ENCODE results near the gene SLC37A2.
A peak's percentile ranks its signal among the peaks of the same experiment; 100 is the strongest.
"Not testable (repeated sequence)": the region's sequence is repeated elsewhere in the genome, so short reads cannot be mapped to it uniquely, and the experiment has no call there.

SLC37A2 gene

DNA sequence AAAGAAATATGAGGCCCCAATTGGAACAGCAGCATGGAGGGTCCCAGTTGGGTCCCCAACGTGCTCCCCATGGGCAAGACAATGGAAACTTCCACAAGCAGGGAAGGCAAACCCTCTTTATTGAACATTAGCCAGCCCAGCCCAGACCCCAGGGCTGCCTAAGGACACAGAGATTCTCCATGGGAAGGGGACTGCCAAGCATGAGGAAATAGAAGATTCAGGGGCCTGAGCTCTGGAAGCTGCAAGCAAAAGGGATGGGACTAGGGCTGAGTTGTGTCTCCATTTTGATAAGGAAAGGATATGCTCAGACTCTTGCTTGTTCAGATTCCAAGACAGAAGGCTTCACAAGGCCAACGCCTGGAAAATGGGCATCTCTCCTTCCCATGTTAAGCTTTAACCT, 25.0 kb downstream of the SLC37A2 start:
- no peak for DNase-seq (ENCODE audit: low read depth)
- TF ChIP-seq, protein P1, sequence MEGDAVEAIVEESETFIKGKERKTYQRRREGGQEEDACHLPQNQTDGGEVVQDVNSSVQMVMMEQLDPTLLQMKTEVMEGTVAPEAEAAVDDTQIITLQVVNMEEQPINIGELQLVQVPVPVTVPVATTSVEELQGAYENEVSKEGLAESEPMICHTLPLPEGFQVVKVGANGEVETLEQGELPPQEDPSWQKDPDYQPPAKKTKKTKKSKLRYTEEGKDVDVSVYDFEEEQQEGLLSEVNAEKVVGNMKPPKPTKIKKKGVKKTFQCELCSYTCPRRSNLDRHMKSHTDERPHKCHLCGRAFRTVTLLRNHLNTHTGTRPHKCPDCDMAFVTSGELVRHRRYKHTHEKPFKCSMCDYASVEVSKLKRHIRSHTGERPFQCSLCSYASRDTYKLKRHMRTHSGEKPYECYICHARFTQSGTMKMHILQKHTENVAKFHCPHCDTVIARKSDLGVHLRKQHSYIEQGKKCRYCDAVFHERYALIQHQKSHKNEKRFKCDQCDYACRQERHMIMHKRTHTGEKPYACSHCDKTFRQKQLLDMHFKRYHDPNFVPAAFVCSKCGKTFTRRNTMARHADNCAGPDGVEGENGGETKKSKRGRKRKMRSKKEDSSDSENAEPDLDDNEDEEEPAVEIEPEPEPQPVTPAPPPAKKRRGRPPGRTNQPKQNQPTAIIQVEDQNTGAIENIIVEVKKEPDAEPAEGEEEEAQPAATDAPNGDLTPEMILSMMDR (IDR thresholded peaks at IDR 0.05; ENCODE audit: control insufficient read depth, extremely low read depth, insufficient read depth) = no peak
- H3K4me3 ChIP-seq (ENCODE audit: low read depth, low read length) = no peak overlapping the region

DNA sequence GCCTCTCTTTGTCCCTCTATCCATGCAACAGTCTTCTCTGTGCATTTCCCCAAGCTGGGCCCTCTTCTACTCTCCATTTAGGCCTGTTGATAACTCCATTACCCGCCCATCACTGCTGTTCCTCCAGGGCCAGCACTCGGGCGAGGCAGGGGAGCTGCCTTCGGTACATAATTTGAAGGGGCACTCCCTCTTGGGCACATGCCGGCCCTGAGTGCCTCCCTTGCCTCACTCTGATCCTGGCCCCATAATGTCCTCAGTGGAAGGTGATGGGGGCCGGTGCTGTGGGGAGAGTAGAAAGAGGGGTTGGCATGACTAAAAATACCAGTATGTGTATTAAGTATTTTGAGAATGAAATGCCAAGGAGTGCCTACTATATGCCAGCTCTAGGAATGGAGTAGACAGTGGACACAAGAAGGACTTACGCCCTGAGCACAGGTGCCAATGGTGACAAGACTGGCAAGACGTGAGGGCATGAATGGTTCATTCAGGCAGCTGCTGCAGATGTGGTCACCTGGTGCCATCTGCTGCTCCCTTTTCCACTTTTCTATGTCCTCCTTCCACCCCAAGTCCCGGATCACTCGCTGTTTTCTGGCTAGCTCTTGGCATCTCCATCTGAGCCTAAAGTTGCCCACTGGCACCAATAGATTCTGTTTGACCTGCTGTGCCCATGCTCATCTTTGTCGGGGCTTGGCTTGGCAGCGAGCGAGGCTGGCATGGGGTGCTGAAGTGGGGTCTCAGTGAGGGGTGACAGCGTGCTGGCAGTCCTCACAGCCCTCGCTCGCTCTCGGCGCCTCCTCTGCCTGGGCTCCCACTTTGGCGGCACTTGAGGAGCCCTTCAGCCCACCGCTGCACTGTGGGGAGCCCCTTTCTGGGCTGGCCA, 25.7 kb downstream of the SLC37A2 start:
- TF ChIP-seq, protein P1 (IDR thresholded peaks at IDR 0.05; ENCODE audit: control insufficient read depth, extremely low read depth, insufficient read depth) = peak; percentile 47
- DNase-seq (ENCODE audit: low read depth) = no peak

DNA sequence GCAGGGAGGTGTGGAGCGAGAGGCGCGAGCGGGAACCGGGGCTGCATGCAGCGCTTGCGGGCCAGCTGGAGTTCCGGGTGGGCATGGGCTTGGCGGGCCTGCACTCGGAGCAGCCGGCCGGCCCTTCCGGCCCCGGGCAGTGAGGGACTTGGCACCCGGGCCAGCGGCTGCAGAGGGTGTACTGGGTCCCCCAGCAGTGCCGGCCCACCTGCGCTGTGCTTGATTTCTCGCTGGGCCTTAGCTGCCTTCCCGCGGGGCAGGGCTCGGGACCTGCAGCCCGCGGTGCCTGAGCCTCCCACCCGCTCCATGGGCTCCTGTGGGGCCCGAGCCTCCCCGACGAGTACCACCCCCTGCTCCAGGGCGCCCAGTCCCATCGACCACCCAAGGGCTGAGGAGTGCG, 26.4 kb downstream of the SLC37A2 start:
- not testable (repeated sequence) for DNase-seq (ENCODE audit: low read depth); H3K4me3 ChIP-seq (ENCODE audit: low read depth, low read length)

More for the DNA sequence above, 25.7 kb downstream of the SLC37A2 start:
- no peak overlapping the region for H3K4me3 ChIP-seq (ENCODE audit: low read depth, low read length)

DNA sequence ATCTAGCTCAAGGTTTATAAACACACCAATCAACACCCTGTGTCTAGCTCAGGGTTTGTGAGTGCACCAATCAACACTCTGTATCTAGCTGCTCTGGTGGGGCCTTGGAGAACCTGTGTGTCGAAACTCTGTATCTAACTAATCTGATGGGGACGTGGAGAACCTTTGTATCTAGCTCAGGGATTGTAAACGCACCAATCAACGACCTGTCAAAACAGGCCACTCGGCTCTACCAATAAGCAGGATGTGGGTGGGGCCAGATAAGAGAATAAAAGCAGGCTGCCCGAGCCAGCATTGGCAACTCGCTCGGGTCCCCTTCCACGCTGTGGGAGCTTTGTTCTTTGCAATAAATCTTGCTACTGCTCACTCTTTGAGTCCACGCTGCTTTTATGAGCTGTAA, 27.0 kb downstream of the SLC37A2 start:
- H3K4me3 ChIP-seq (ENCODE audit: low read depth, low read length); DNase-seq (ENCODE audit: low read depth): not testable (repeated sequence)

DNA sequence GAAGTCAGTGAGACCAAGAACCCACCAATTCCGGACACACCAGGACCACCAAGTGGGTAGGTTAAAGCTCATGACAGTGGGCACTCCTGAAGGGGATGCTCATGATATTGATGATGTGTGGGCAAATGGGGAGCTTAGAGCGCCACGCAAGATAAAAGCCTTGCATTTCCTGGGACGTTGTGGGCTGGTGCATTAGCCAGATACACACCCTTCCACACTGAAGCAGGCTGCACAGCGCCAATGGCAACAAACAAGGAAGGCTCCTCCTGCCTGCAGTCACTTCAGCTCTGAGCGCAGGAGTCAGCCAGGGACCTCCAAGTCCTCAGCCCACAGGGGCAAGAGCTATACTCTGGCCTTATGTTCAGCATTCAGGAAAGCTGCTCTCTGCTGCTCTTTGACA, 27.7 kb downstream of the SLC37A2 start:
- no peak overlapping the region for H3K4me3 ChIP-seq (ENCODE audit: low read depth, low read length)
- TF ChIP-seq, protein P1 (IDR thresholded peaks at IDR 0.05; ENCODE audit: control insufficient read depth, extremely low read depth, insufficient read depth) = no peak

DNA sequence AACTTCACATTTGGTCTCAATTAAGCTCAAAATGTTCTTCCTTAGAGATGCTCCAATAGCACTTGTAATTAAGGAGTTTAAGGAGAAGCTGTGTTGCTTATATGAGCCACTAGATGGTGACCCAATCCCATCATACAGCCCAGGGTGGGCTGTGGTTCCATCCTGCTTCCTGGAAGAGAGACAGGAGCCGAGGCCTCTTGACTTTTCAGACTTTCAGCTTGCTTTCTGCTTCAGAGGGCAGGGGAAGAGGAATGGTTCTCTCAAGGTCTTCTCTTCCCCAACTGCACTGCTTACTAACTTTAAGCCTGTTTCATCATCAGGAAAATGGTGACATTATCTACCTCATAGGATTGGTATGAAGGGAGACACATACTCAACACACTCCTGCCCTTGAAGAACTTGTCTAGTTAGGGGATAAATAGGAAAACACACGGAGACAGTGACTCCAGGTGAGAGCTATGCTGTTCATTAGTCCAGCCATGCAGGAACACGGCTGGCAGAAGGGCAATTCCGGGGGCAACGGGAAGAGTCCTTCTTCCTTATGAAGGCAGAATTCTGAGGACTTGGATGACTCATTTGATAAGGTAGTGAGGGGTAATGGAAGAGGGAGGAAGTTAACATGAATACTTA, 28.3 kb downstream of the SLC37A2 start:
- no peak for DNase-seq (ENCODE audit: low read depth)
- TF ChIP-seq, protein P1 (IDR thresholded peaks at IDR 0.05; ENCODE audit: control insufficient read depth, extremely low read depth, insufficient read depth) = peak; percentile 65
- no peak overlapping the region for H3K4me3 ChIP-seq (ENCODE audit: low read depth, low read length)

More for the DNA sequence above, 27.7 kb downstream of the SLC37A2 start:
- DNase-seq (ENCODE audit: low read depth) = no peak

DNA sequence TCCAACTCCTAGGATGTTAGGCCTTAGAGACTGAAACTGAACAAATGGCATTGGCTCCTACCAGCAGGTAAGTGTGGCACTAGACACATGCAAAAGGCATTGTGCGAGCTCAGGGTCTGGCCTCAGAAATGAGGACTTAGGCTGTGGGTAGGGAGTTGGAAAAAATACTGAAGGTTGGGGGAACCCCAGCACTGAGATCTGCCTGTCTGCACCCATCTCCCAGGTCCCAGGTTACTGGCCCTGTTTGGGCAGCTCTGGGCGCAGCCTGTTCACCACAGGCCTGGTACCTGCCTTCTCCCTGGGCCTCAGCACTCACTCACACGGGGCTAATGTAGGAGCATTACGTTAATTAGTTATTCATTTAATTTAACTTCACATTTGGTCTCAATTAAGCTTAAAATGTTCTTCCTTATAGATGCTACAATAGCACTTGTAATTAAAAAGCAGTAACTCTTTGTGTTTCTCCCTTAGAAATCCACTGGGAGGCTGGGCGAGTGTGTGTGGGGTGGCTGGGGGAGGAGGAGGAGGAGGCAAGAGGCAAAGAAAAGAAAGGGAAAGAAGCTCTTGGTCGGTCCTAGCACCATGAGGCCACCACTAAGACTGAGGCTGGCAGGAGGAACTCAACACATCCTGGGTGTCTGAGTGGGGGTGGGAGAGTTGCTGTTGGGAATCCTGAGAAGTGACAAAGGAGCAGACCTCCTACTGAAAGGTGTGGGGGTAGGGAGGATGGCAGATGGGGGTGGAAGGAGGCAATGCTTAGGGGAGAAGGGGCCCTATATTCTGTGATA, 29.0 kb downstream of the SLC37A2 start:
- DNase-seq (ENCODE audit: low read depth) = no peak
- TF ChIP-seq, protein P1 (IDR thresholded peaks at IDR 0.05; ENCODE audit: control insufficient read depth, extremely low read depth, insufficient read depth) = no peak
- H3K4me3 ChIP-seq (ENCODE audit: low read depth, low read length) = no peak overlapping the region
